NOMO-1 treated with dmso at 0.1 percent for 144 hours (cell line): ENCODE measurements around the gene PDZRN3.

Source experiments
- DNase-seq: peaks from one replicate; lab custom pipeline; 2025; ENCODE audit not compliant: unreplicated experiment; lab: John Stamatoyannopoulos, UW

PDZRN3 gene

DNA sequence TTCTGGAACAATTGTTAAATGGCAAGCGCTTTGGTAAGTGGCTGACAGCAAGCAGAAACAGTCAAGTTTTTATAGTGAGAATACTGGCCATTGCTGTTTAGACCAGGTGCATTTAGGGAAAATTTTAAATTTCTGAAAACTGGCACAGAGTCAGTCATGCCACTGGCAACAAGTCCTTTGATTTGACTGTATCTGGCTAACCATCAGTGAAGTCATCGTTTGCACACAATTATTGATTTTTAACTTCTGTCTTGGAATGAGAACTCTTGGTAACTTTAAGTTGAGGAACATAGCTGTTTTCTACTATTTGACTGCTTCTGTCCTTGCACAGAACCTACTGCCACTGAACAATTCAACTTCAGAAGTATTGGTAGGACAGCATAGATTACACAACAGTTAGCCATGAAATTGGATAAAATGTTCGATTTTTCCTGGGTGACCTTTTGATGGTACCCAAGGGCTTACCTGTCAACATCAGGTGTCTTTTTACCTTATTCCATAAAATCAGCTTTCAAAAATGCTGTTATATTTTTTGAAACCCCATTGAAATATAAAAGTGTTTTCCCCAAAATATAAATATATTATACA is 225.0 kb downstream of the PDZRN3 start:
- DNase-seq: no peak

DNA sequence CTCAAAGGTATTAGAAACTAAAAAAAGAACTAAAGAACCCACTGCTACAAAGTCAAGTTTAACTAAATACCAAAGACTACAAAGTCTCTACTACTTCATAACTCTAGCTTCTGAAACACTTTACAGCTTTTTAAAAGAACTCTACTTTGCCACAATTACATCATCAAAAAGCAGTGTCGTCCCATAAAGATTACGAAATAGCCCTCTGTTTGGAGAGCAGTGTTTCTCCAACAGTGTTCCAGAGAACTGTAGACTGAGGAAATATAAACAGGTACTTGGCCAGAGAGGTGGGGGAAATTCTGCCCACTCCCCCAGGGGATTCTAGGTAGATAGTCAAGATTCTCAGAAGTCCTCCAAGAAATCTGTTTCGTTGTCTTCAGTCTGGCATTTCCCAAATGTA is 225.6 kb downstream of the PDZRN3 start:
- DNase-seq: no peak

DNA sequence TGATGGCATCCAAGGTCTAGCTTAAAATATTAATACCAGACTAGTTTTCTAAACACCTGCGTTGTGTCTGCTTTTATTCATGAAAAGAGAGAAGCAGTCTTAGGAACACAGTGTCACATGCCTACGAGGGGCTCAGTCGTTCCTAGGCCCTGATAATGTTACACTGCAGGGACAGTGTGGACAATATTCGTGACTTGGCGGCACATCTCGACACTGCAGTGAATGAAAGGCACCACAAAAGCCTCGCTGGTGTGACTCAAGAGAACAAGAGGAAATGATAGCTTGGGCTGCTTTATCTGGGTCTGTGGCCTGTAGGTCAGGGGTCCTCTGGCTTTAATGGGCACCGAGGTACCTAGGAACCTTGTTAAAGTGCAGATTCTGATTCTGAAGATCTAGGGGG is 226.7 kb downstream of the PDZRN3 start:
- DNase-seq: no peak

DNA sequence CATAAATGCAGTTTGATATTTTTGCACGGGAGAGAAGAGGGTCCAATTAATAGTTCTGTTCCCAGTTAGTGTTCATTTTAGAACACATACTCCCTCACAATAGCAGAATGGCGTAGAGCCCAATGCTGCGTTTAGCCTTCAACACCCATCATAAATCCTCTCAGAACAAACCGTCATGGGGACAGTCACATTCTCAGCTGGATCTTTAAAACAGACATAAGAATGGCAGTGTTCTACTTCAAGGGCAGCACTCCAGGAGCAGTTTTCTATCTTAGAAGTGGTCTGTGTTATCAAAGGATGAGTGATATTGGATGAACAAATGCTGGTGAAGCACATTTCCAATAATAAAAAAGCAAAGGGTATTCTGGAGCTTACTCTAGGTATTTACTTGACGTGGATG is 230.5 kb downstream of the PDZRN3 start:
- no peak for DNase-seq

DNA sequence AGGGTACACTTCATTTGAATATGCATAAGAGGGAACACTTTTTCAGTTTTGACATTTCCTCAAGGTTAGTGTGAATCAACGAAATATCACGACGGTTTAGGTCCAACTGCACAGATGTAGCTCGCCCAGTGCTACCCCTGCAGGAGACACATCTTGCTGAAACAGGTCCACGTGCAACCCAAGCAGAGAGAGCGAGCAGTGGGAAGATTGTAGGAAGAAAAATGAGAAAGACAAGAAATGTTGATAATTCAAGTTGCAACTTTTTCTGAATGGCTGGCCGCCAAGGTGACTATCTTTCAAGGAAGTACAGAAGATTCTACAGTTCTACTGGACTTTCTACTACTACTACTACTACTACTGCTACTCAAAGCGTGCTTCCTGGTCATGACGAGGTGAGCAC is 231.7 kb downstream of the PDZRN3 start:
- no peak for DNase-seq

DNA sequence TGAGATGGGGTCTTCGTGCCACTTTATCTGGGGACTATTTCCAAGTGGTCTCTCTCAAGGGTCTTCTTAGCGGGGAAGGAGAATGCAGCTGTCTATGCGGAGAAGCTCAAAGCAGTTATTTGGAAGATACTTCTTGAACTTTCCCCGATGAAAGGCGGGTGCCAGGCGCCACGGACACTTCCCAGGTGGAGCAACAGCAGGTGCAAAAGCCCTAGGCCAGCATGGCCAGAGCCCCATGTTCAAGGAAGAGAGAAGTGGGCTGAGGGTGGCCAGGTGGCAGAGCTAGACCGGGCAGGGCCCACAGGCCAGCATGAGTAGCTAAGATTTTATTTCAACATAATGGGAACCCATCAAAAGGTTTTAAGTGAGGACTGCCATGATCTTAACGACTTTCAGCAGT is 232.8 kb downstream of the PDZRN3 start:
- DNase-seq: no peak

DNA sequence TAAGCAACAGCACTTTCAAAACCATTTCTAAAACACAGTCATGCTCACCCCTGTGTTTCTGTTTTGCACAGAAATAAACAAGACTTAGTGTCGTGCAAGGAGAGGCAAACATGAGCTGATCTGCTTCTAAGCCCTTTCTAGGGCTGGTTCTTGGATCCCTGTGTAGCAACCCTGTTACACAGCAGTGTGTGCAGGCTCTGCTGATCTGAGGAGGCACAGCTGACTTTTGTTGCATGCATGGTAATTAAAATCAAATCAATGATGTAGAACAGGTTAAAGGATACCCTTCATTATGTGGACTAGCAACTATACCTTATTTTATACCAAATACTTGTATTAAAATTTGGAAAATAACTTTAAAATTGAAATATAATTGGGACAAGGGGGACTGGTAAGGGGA is 234.8 kb downstream of the PDZRN3 start:
- DNase-seq: no peak

DNA sequence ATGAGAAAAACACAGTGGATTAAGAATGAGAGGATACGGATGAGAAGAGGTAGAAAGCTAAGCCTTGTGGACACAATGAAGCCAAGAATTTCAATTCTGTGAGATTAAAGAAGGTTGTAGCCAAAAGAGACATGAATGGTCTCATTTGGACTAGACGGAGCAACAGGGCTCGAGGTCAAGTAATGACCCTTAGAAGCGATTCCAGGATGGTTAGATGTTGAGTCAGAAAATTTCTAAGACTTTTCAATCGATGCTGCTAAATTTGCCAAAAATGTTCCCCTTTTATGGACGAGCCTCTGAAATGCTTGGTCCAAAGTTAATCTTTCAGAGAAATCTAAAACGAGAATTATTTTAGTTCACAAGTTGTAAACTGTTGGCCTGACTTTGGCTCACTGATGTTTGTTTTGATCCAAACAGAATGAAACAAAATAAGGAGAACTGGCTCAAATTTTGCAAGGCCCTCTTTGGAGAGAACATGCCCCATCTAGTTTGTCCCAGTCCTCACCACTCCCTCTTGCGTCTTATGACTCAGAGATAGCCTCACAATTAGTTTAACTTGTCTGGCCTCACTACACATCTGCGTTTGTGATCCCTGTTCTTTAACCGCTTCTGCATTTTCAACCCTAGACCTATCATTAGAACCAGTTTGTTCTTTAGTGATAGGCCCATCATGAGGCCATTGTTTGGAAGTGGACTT is 235.5 kb downstream of the PDZRN3 start:
- DNase-seq: no peak

DNA sequence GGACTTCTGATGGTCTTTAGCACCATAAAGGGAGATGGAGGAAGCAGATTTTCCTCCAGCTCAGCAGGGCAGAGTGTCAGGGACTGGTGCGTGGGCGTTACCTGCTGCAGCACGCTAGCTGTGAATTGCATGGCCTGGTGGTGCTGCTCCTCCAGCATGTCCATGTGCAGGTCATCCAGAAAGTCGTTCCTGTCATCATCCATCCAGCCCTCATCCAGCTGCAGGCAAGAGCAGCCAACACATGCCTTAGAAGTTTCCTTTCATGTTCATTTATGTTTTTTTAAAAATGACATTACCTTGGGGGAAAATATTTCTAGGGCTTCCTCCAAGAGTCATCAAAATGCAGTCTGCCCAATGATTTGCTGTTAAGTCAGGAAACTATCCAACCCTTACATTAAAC is 239.2 kb downstream of the PDZRN3 start:
- DNase-seq: no peak

DNA sequence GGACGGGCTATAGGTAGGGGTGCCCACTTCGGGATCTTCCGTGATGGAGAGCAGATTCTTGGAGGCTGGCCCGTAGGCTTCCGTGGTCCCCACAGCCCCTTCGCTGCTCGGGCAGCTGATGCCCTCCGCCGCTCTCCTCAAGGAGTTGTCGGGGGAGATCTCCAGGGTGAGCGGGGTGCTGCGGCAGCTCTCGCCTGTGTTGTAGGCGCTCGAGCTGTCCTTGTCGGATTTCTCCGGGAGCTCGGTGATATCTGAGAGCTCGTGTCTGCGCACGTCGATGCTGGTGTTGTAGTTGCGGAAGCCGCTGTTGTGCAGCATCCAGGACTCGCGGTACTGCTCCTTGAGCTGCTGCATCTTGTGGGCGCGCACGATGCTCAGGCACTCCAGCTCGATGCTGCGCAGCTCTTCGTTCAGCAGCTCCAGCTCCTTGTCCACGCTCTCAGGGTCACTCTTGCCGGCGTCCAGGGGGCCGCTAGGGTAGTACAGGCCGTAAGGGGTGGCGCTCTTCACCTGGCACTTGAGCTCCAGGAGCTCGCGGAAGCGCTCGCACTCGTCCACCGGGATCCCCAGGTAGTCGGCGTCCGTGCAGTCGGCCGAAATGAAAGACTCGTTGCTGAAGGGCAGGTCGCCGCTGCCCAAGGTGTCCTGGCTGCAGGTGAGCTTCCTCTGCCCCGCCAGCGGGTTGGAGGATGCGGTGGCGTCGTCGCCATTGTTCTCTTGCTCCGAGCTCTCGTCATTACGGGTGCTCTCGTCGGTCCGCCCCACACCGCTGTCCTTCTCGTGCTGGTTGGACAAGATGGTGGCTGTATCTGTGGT is 240.4 kb downstream of the PDZRN3 start:
- no peak for DNase-seq

DNA sequence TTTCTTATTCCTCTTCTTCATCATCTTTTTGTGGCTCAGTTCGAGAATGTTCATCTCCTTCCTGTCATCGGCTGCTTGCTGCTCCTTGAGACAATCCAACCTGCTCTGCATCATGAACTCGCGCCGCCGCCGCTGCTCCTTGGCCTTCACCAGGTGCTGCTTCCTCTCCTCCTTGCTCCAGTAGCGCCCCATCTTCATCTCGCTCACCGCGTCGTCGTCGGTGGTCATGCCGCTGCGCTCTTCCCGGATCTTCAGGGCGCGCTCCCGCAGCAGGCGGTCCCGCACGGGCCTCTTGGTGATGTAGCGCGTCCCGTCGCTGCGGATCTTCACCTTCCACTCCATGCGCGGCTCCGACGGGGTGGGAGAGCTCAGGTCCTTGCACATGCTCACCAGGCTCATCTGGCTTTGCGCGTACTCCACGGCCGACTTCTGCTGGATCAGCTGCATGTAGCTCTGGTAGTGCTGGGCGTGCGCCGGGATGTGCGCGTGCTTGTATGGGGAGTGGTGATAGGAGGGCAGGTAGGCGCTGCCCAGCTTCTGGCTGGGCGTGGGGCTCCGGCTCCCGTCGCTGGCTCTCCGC is 241.2 kb downstream of the PDZRN3 start:
- no peak for DNase-seq

DNA sequence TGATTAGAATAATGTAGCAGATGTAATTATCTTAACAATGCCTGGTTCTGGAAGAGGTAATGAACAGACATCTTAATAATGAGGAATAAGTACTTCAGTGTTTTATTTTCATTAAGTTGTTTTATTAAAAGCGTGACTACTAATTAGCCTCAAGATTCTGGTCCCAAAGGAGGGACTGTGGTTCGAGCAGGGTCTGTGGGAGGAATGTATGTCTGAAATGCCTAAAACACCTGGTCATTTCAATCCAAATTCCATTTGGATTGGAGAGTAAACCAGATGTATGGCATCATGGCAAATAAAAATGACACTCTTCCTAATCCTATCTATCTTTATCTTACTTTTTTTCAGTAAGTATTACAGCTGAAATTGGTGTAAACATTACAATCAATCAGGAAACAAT is 243.2 kb downstream of the PDZRN3 start:
- DNase-seq: no peak

DNA sequence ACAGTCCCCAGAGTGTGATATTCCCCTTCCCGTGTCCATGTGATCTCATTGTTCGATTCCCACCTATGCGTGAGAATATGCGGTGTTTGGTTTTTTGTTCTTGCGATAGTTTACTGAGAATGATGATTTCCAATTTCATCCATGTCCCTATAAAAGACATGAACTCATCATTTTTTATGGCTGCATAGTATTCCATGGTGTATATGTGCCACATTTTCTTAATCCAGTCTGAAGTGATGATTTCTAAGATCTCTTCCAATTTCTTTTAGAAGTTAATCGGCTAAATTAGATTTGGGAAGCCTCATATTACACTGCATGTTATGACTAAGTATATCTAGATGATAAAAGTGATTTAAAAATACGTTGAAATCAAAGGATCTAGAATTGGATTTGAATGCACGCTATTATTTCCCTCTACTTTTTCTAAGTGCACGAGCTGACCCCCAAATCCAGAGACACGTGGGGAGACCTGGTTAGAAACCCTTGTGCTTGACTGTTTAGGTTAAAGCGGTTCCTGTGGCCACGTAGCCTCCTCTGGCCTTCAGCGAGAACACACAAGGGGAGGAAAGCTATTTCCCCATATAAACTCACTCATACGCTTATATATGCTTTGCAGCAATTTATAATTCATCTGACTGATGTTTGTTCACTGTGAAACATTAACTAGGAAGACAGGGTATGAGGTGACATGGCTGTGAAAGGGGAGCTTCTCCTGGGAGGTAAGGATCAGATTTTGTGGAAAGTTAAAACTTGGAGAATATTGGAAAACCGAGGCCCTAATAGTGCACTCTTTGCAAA is 243.8 kb downstream of the PDZRN3 start:
- no peak for DNase-seq

DNA sequence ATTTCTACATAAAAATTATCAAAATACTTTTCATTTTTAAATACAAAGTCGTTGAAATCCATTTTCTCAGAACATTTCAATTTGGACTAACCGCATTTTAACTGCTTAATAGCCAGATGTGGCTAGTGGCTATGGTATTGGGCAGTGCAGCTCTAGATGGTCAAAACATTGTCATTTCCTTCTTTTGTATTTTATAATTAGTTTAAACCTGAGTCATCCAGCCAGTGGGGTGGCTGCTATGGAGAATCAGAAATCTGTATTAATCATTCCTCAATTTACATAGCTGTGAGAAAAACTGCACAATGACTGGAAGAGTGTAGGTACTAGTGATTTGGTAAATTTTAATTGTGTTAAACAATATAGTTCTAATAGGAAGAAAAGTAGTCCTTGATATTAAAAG is 245.3 kb downstream of the PDZRN3 start:
- no peak for DNase-seq

DNA sequence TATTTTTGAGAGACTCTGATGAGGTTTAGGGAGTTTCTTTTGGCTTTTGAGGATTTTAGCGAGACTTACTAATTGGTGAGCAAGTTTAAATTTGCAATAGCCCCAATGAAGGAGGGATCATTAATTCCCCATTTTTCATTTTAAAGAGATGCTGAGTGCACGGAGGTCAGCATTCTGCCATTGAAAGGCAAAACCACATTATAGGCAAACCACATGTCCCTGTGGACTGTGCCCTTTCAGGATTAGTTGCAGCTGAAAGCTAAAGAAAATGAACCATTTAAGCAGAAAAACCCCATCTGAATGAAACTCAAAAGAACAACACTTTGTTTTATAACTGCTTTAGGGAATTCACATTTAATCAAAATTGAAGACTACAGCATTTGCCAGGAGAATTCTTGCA is 246.5 kb downstream of the PDZRN3 start:
- no peak for DNase-seq

DNA sequence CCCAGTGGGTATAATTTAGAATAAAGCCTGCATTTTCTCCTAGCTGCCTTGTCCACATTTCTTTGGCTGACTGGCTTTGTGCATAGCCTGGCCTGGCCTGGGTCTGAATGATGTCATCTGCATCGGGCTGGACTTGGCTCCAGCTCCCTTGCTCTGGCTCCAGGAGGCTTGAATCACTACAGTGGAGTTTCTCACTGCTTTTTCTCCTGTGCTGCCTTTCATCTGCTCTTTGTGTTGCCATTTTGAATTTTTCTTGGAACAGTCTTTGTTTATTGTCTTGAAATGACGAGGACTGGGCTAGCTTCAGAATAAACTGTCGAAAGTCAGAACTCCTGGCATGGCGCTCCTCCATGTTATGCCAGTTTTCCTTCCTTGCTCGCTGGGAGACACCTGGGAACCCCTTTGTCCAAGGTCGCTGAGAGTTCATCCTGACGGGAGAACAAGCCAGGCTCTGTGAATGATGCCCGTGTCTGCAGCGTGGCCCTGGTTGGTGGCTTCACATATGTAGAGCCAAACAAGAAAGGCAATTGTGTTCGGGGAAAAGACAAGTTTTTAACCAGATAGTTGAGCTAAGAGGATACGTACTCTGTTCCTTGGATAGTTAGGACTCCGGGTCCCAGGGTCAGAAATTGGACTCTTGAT is 258.9 kb downstream of the PDZRN3 start:
- no peak for DNase-seq

DNA sequence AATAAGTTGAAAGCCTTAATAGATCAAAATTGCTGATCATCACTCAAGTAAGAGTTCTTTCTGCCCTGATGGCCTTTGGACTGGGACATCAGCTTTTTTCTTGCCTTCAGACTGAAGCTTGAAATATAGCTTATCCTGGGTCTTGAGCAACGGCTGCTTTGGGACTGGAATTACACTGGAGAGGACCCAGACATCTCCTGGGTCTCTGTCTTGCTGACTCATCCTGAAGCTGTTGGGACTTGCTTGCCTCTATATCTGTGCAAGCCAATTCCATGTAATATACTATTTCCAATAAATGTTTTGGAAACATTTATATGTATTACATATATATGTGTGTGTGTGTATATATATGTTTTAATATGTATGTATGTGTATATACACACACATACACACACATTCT is 260.2 kb downstream of the PDZRN3 start:
- no peak for DNase-seq

DNA sequence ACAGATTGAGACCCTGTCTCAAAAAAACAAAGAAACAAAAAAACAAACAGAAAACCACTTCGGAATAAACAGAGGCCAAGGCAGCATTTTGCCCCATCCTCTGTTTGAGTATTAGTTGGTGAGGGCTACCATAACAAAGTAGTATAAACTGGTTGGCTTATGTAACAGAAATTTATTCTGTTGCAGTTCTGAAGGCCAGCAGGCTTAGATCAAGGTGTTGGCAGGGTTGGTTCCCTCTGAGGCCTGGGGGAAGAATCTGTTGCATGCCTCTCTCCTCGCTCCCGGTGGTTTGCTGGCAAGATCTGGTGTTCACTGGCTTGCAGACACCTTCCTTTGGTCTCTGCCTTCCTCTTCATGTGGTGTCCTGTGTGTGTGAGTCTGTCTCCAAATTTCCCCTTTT is 261.6 kb downstream of the PDZRN3 start:
- DNase-seq: no peak

DNA sequence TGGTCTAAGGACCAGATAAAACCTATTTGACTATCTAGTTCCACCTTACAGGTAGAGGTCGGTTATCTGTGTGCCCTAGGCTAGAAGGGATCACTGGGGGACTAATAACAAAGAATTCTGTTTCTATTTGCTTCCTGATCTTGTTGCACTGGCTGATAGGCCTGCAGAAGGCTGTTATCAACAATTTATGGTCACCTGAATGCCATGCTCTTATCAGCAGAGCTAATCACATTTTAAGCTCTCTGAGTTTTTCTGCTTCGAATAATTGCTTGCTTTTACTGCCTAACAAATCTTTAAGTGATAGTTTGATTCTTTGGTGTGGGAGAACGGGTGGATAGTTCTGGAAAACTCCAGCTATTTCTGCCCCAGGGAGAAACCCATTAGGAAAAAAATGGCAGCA is 263.1 kb downstream of the PDZRN3 start:
- DNase-seq: no peak

DNA sequence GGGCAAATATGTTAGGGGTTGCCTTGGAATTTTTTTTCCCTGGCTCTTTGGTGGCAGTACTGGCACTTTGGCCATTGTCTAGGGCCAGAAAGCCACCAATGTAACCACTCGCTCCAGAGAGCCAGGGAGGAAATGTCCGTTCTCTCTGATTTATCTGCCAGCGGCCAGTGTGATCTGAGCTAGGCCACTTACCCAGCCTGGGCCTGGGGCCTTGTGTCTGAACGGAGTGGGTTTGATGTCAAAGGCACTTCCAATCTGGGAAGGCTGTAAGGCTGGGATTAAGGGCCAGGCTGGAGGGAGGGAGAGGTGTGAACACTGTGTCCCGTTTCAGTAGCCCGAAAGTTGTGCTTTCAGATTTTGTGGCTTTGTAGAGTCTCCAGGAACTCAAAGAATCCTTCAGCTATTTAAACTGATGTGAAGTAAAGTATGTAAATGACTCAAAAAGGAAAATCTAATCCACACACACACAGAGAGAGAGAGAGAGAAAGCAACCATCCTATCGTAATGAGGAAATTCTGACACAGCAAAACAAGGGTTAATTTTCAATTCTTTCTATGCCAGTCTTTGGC is 271.0 kb downstream of the PDZRN3 start:
- no peak for DNase-seq
